ENCODE measurements around the gene OR2C3. TPM values are rescaled to one million over a fixed set of nuclear protein-coding genes. Genes with fewer than 3 reads are reported as not detected.

Gene OR2C3
- total RNA-seq, 1 experiment from 2014 or later = not detected

GRCh38 chr1:247574664-247575063 lies 38.4 kb upstream of the OR2C3 start (continued):
- TF ChIP-seq, protein P1, sequence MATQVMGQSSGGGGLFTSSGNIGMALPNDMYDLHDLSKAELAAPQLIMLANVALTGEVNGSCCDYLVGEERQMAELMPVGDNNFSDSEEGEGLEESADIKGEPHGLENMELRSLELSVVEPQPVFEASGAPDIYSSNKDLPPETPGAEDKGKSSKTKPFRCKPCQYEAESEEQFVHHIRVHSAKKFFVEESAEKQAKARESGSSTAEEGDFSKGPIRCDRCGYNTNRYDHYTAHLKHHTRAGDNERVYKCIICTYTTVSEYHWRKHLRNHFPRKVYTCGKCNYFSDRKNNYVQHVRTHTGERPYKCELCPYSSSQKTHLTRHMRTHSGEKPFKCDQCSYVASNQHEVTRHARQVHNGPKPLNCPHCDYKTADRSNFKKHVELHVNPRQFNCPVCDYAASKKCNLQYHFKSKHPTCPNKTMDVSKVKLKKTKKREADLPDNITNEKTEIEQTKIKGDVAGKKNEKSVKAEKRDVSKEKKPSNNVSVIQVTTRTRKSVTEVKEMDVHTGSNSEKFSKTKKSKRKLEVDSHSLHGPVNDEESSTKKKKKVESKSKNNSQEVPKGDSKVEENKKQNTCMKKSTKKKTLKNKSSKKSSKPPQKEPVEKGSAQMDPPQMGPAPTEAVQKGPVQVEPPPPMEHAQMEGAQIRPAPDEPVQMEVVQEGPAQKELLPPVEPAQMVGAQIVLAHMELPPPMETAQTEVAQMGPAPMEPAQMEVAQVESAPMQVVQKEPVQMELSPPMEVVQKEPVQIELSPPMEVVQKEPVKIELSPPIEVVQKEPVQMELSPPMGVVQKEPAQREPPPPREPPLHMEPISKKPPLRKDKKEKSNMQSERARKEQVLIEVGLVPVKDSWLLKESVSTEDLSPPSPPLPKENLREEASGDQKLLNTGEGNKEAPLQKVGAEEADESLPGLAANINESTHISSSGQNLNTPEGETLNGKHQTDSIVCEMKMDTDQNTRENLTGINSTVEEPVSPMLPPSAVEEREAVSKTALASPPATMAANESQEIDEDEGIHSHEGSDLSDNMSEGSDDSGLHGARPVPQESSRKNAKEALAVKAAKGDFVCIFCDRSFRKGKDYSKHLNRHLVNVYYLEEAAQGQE (IDR thresholded peaks at IDR 0.05; ENCODE audit: low read depth) = no peak
- TF ChIP-seq EGR1 (IDR thresholded peaks at IDR 0.05; ENCODE audit: low read depth) (no peak), CEBPB (IDR thresholded peaks at IDR 0.05; ENCODE audit: low read depth) (no peak), SIN3A (IDR thresholded peaks at IDR 0.05; ENCODE audit: low read depth) (no peak), ZFX (IDR thresholded peaks at IDR 0.05) (no peak), SP1 (IDR thresholded peaks at IDR 0.05; ENCODE audit: low read depth) (no peak)

GRCh38 chr1:247574236-247574635 lies 38.0 kb upstream of the OR2C3 start:
- Histone ChIP-seq H3K4me2 (ENCODE audit: low read length) (no peak overlapping the region), H3K9ac (ENCODE audit: low read length) (no peak overlapping the region), H3K9me2 (ENCODE audit: insufficient read depth) (no peaks in the 10 kb centered on the region), H3K27me3 (ENCODE audit: insufficient read depth, low read length) (no peaks in the 10 kb centered on the region), H3K27ac (ENCODE audit: low read depth, low read length) (no peak overlapping the region), H3K4me3 (replicated peaks in 1 of 2; ENCODE audit: low read depth in 1 of 2, low read length in 2 of 2) (no peak overlapping the region), H2AFZ (ENCODE audit: low read depth, low read length, poor library complexity, severe bottlenecking) (no peak overlapping the region), H3K79me2 (ENCODE audit: insufficient read depth, low read length) (no peaks in the 10 kb centered on the region), H3K9me3 (ENCODE audit: control insufficient read depth in 1 of 2, insufficient read depth in 1 of 2, low read depth in 1 of 2, low read length in 2 of 2) (no peaks in the 10 kb centered on the region), H3K4me1 (ENCODE audit: control insufficient read depth in 1 of 2, insufficient read depth in 2 of 2, low read length in 2 of 2) (no peaks in the 10 kb centered on the region), H4K20me1 (ENCODE audit: insufficient read depth) (no peaks in the 10 kb centered on the region), H3K36me3 (ENCODE audit: control insufficient read depth in 1 of 2, insufficient read depth in 2 of 2, low read length in 2 of 2) (no peaks in the 10 kb centered on the region)
- BruUV-seq (replicated peaks) = no TSS peak
- DNase-seq (ENCODE audit: low read depth, low spot score) (no peak), ATAC-seq (no peak)
- intact Hi-C loops (cut with micrococcal nuclease) = loop anchor here (10.0 kb wide), 1 partner anchor 419 kb away; no protein-coding TSS in a partner anchor
- ChIA-PET POLR2A (no interaction called here), CTCF (no interaction called here), RAD21 (ENCODE audit: low non-redundant PET in 1 of 2, low total read pairs in 2 of 2, uncharacterized antibody in 2 of 2, unreplicated experiment in 2 of 2) (no interaction called here)
- TF ChIP-seq EZH2phosphoT487 (IDR thresholded peaks at IDR 0.05; ENCODE audit: borderline replicate concordance) (no peak), RAD21 (IDR thresholded peaks at IDR 0.05; ENCODE audit: low read depth) (no peak), MAX (IDR thresholded peaks at IDR 0.05) (no peak), SRF (IDR thresholded peaks at IDR 0.05; ENCODE audit: low read depth) (no peak), POLR2AphosphoS5 (IDR thresholded peaks at IDR 0.05; ENCODE audit: low read depth, low read length) (no peak), FOSL1 (IDR thresholded peaks at IDR 0.05; ENCODE audit: low read depth) (no peak), EGR1 (IDR thresholded peaks at IDR 0.05; ENCODE audit: low read depth) (no peak), SIN3A (IDR thresholded peaks at IDR 0.05; ENCODE audit: low read depth) (no peak), ZFX (IDR thresholded peaks at IDR 0.05) (no peak), ELF1 (IDR thresholded peaks at IDR 0.05; ENCODE audit: borderline replicate concordance, low read depth) (no peak), JUND (IDR thresholded peaks at IDR 0.05) (no peak), SP1 (IDR thresholded peaks at IDR 0.05; ENCODE audit: low read depth) (no peak), YY1 (IDR thresholded peaks at IDR 0.05; ENCODE audit: extremely low read depth, insufficient replicate concordance, low read depth, low read length) (no peak)
- TF ChIP-seq, protein P1 (IDR thresholded peaks at IDR 0.05; ENCODE audit: low read depth) = no peak
- TF ChIP-seq, protein P2, sequence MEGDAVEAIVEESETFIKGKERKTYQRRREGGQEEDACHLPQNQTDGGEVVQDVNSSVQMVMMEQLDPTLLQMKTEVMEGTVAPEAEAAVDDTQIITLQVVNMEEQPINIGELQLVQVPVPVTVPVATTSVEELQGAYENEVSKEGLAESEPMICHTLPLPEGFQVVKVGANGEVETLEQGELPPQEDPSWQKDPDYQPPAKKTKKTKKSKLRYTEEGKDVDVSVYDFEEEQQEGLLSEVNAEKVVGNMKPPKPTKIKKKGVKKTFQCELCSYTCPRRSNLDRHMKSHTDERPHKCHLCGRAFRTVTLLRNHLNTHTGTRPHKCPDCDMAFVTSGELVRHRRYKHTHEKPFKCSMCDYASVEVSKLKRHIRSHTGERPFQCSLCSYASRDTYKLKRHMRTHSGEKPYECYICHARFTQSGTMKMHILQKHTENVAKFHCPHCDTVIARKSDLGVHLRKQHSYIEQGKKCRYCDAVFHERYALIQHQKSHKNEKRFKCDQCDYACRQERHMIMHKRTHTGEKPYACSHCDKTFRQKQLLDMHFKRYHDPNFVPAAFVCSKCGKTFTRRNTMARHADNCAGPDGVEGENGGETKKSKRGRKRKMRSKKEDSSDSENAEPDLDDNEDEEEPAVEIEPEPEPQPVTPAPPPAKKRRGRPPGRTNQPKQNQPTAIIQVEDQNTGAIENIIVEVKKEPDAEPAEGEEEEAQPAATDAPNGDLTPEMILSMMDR (IDR thresholded peaks at IDR 0.05 in 2 of 3, conservative IDR thresholded peaks at IDR 0.05 in 1 of 3; ENCODE audit: borderline replicate concordance in 1 of 3, insufficient read depth in 1 of 3, low read depth in 2 of 3, low read length in 2 of 3) = no peak
- TF ChIP-seq, protein P3, sequence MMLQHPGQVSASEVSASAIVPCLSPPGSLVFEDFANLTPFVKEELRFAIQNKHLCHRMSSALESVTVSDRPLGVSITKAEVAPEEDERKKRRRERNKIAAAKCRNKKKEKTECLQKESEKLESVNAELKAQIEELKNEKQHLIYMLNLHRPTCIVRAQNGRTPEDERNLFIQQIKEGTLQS (IDR thresholded peaks at IDR 0.05) = no peak

All from HCT116 (cell line).